Erythroblast (primary cell): Measurements from ENCODE around the gene NFATC1.
A peak's percentile ranks its signal among the peaks of the same experiment; 100 is the strongest.

Experiments used
- GATA1 ChIP-seq: IDR thresholded peaks from 2 replicates; pipeline ENCODE4 v1.6.1; 2011; ENCODE audit warnings: low read depth, mild to moderate bottlenecking, control low read depth, low read length, moderate library complexity
- POLR2A ChIP-seq: IDR thresholded peaks from 2 replicates; pipeline ENCODE4 v1.6.1; 2011; ENCODE audit warnings: mild to moderate bottlenecking, low read length

- TF ChIP-seq POLR2A, result peak; percentile 97
- peak; percentile 83 for TF ChIP-seq GATA1
Measured at GRCh38 chr18:79507076-79507545, 111.4 kb downstream of the NFATC1 start.
